Renal cortical epithelial cell (primary cell): Measurements from ENCODE around the gene TSPAN2. TPM values are rescaled to one million over a fixed set of nuclear protein-coding genes. Genes with fewer than 3 reads are reported as not detected.

Experiments
- DNase-seq: peaks from one replicate; pipeline ENCODE4 v3.0.0-alpha.2; 2011; ENCODE audit warnings: low read depth
- total RNA-seq: library from RNA; depleted of rRNA; stranded (reverse); fragments of >200 nt; gene quantifications from 2 replicates; pipeline ENCODE4 v1.2.3, GENCODE V29; 2014

TSPAN2 gene
- total RNA-seq, 1 donor from 2014 or later: 9.8 TPM

DNA sequence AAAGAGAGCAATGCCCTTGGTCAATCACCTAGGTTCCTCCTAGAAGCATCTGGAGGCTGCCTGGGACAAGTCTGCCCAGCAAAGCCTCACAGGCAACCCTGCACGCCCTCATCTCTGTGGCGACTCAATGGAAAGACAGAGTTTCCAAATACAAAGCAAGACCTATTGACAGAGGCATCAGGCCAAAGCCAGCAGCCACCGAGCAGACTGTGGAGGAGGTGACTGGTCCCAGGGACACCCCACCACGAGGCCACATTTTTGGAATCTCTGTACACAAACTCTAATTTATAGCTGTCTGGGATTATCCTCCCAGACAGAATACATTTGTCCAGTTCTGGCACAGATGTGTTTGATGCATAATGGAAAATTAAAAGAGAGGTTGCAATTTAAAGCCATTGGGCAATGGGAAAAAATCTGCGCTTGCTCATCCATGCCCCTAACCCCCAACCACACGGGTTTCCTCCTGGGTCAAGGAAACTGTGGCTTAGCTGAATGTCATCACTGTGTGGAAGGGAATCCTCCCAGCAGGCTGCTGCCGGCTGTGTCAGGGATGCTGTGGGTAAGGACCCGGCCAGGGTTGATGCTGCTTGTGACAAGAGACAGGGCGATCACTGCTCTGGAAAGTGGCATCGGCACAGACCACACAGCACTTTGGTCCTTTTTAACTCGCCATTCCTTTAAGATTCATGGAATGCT lies 14.3 kb downstream of the TSPAN2 start:
- DNase-seq: no peak

DNA sequence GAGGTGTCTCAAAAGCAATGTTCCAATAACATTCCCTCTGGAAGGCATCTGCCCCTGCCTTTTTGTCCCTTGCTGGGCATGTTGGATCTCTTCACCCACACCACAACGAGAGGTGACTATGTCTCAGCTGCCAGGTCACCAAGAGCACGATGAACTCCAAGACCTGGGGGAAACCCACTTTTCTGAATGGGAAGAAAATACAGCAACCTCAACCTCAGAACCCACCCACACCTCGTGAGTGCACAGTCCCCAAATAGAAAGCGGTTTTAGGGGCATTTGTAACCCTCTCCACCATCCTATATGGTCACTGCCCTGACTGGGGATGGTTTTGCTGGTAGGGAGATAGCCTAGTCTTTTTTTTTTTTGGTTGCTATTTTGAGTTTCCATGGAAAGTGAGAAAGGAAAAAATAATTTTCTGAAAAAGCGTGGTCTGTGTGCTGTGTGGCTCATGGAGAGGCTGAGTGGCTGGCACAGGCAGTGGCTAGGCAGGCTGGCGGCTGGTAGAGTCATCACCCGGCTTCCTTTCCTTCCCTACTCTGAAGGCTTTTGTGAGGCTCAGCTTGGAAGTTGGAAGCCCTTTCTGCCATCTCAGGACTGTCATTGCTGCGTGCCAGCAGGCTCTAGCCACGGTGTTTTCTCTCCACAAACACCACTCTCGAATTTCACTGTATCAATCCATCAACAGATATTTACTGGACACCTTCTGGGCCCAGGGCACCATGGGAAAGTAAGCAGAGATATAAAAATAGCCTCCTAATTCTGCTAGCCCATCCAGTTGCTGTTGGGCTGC lies 15.8 kb downstream of the TSPAN2 start:
- DNase-seq: no peak

- DNase-seq: no peak
Observed at GRCh38 chr1:115071012-115071664, 18.2 kb downstream of the TSPAN2 start.

GRCh38 chr1:115069659-115070308 lies 19.5 kb downstream of the TSPAN2 start:
- DNase-seq: no peak

DNA sequence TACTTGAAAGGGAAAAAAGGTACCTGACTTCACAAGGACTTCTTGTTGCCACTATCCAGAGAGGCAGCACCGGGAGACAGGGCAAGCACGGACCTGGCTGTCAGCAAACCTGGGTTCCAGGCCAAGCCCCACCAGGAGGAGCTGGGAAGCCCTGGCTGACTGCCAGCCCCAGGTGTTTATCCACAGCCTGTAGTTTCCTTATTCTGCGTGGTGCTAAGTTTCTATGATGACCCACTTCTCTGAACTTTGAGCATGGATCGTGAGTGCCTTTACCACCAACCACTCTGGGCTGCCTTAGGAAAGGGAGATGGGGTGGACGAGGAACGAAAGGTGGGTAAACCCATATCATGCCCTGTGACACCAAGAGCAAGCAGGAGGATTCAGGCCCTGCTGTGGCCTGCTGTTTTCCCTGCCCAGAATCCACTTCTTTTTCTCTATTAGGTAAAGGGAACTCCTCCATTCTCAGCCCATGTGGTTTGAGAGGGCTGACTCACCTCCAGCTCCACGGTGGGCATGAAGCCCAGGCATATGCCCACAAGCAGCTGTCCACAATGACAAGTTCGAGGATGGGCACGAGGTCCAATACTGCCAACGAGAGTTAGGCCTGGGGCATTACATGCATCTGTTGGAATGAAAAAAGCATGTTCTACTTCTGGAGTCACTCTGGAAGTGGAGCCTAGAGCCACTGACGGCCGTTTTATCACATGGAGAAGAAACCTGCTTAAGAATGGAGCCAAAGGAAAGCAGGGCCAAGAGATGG lies 20.3 kb downstream of the TSPAN2 start:
- peak; percentile 66 for DNase-seq

- DNase-seq: no peak
Observed at GRCh38 chr1:115067161-115067859, 22.0 kb downstream of the TSPAN2 start.

DNA sequence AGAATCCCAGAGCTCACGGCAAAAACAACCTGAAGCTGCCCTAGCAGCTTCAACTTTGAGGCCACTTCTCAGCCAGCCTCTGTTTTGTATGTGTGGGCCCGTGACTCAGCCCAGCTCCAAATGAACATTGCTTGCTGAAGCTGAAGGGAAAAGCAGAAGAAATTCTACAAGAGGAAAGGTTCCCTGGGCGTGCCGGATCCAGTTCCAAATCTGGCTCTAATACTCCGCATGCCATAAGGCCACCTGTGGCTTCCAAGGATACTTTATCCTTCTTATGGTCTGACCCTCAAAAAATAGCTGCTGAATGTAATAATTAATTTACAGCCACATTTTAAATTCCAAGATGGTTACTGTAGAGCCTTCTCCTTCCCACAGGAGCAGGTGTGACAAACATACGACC lies 24.3 kb downstream of the TSPAN2 start:
- no peak for DNase-seq

DNA sequence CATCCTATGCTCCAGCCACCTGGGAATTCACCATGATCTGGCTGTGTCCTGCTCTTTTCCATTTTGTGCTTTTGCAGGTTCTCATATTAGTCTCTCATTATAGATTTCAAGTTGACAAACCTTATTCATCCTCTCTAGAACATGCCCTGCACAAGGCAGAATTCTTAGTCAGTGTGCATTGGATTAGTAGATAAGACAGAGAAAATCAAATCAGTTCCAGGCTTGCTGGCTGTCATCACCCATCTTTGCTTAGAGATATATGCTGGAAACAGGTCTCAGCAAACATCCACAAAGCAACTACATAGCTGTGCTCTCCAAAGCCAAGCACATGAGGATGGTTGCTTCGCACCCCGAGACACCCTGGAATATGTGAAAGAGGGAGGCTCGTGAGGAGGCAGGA lies 24.8 kb downstream of the TSPAN2 start:
- DNase-seq: no peak

DNA sequence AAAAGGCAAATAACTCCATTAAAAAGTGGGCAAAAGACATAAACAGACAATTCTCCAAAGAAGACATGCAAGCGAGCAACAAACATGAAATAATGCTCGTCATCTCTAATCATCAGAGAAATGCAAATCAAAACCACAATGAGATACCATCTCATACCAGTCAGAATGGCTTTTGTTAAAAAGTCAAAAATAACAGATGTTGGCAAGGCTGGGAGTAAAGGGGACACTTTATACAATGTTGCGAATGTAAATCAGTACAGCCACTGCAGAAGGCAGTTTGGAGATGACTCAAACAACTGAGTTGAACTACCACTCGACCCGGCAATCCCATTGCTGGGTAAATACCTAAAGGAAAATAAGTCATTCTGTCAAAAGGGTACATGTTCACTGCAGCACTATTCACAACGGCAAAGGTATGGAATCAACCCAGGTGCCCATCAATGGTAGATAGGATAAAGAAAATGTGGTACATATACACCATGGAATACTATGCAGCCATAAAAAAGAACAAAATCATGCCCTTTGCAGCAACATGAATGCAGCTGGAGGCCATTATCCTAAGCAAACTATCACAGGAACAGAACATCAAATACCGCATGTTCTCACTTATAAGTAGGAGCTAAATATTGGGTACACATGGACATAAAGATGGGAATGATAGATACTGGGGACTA lies 25.9 kb downstream of the TSPAN2 start:
- DNase-seq: no peak

DNA sequence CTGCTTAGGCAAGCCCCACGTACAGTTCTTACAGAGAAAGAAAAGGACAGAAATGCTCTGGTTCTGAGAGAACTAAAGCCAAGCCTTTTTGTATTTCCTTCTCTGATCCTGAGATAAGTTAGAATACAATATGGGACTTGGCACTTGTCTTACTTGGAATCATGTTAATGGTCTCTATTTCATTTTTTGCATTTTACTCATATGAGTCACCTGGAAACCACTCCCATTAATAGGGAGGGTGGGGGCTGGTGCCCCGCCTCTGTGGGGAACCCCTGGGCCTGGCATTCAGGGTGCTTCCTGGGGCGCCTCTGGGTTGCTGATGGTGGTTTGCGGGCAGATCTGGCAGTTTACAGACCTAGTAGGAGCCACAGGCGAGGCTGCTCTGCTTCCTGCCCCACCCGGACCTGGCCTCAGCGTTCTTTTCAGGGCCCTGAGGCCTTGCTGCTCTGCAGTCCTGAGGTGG lies 26.7 kb downstream of the TSPAN2 start:
- peak; percentile 76 for DNase-seq

GRCh38 chr1:115060501-115060900 lies 28.8 kb downstream of the TSPAN2 start:
- DNase-seq: no peak

- DNase-seq: no peak
Observed at GRCh38 chr1:115059316-115059715, 30.0 kb downstream of the TSPAN2 start.

GRCh38 chr1:115057661-115058254 lies 31.5 kb downstream of the TSPAN2 start:
- DNase-seq: no peak

GRCh38 chr1:115056395-115056798 lies 32.9 kb downstream of the TSPAN2 start:
- peak; percentile 95 for DNase-seq

DNA sequence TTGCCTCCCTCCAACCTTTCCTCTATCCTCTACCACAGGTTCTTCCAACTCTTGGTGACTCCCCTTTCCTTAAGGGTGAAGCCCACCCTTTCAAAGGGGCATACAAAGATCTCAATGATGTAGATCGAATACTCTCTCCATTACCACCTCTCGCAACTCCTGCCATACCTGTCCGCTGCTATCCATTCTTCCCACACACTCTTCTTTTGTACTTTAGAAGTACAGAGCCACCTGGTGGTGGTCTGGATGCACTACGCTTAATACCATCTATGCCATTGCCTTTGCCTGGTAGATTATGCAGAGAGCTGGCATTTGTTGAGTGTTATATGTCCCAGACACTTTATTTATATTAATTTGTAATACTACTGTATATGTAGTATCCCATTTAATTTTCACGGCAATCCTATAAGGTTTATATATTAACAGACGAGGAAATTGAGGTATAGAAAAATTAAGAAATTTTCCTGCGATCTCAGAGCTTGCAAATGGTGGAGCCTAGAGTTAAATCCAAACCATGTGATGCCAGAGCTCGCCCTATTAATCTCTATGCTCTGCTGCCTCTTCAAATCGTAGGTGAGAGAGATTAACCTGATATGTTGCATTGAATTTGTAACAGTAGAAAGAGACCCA lies 36.7 kb downstream of the TSPAN2 start:
- DNase-seq: peak; percentile 64

- DNase-seq: peak; percentile 13
Observed at GRCh38 chr1:115051850-115052249, 37.5 kb downstream of the TSPAN2 start.

- no peak for DNase-seq
Observed at GRCh38 chr1:115046751-115047150, 42.6 kb downstream of the TSPAN2 start.

DNA sequence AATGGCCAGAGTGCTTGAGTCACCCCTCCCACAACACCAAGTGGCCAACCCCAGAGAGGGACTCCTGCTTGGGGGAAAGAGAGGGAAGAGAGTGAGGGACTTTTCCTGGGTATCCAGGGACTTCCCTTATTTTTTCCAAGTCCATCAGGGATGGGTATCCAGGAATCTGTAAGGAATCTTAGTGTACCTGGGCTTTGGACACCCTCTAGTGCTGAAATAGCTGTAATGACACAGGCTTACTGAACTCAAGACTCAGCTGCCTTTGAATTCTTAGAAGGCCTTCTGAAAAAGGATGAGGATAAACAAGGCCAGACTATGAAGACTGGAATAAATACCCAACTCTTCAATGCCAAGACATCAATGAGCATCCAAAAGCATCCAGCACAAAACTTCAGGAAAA lies 47.6 kb downstream of the TSPAN2 start:
- DNase-seq: peak; percentile 34

DNA sequence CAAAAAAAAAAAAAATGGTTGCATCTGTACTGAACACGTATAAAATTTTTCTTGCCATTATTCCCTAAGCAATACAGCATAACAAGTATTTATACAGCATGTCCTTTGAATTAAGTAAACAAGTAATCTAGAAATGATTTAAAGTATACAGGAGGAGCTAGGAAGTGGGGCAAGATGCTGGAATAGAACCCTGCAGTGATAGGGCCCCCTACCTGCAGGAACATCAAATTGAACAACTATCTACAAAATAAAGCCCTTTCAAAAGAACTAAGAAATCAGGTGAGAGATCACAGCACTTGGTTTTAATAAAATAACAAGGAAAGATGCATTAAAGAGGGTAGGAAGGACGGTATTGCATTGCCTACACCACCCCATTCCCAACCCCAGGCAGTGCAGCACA lies 48.8 kb downstream of the TSPAN2 start:
- no peak for DNase-seq
